ENCODE results near the gene GAREM1.
"Not testable (repeated sequence)": the region's sequence is repeated elsewhere in the genome, so short reads cannot be mapped to it uniquely, and the experiment has no call there.

GAREM1 gene

DNA sequence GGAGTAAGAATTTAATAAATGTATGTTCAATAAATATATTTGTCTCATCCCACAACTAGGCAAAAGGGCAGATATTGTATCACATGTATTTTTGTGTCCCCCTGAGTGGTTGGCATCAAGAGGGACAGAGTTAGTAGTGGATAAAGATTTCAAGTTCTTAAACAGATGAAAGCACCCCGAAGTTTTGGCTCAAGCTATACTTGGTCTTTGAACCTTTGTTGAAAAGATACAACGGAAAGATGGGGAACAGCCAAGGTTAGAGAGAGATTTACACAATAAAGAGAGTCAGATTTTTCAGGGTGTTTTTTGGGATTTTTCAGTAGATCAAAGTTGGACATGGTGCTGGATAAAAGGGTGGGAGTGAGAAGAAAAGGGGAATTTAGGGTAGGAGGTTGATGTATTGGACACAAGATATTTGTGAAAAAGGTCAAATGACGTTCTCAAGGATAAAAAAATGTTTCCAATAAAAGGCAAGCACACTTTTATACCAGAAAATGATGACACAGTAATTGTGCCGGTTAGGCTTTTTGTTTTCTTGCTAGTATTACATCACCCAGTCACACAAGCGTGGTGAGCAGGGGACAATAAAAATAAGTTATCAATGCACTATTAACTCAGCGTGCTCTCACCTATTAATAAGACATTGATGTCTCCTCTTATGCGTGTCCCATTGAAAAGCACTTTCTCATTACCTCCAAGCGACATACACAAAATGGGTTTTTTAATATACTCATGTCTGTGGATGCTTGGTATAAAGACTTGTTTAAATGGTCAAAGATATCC, 221.3 kb downstream of the GAREM1 start:
- no peak for DNase-seq

DNA sequence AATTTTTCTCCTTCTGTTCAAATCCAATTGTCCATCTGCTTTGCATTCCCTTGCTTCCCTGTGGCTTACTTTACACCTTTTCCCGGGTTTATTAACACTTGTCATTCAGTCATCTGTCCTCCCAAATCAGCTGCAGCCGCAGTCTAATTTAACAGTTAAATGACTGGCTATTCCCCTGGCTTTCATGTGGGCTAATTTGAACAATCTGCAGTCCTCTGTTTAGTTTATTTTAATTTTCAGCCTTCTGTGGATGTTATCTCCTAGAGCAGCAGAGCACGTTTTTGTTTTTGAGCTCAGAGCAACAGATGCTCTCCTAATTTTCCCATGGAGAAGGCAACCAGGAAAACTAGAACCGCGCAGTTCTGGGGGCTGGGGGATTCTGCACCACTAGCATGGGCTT, 225.8 kb downstream of the GAREM1 start:
- no peak for DNase-seq

- no peak for DNase-seq
These were observed 227.3 kb downstream of the GAREM1 start for GRCh38 chr18:32243358-32243757.

DNA sequence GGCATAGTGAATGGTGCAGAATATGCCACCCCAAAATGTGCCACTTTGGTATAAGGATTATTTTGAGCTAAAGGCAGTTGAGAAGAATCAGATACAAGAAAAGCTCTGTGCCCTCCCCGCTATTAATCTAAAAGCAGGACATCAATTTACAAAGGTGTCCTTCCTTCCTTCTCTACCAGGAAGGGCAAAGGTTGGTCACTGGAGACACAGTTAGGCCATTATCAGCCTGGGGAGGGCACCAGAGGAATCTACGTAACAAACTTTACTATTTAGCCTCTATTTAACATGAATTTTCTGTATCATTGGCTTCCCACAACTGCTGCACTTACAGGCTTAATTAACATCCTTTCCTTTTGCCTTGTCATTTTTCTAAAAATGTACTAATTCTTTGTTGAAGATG, 228.3 kb downstream of the GAREM1 start:
- DNase-seq = no peak

GRCh38 chr18:32238635-32239268, 231.9 kb downstream of the GAREM1 start:
- DNase-seq = no peak

DNA sequence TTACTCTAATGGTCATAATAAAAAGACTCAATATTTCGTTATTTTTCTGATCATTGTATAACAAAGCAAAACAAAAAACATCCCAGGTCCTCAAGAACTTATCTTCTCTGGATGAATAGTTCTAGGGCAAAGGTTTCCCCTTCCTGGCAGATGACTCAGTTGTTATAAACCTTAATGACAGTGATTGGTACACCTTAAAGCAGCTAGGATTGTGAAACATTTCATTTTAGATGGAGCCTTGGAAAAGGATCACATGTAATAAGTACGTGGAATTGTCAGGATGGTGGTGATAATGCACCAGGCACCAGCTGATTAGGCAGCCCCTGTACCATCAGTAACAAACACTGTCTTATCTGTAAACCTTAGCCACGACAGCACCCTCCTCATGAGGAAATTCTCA, 233.6 kb downstream of the GAREM1 start:
- DNase-seq = no peak

- not testable (repeated sequence) for DNase-seq
These were observed 237.3 kb downstream of the GAREM1 start for GRCh38 chr18:32233348-32233747.

DNA sequence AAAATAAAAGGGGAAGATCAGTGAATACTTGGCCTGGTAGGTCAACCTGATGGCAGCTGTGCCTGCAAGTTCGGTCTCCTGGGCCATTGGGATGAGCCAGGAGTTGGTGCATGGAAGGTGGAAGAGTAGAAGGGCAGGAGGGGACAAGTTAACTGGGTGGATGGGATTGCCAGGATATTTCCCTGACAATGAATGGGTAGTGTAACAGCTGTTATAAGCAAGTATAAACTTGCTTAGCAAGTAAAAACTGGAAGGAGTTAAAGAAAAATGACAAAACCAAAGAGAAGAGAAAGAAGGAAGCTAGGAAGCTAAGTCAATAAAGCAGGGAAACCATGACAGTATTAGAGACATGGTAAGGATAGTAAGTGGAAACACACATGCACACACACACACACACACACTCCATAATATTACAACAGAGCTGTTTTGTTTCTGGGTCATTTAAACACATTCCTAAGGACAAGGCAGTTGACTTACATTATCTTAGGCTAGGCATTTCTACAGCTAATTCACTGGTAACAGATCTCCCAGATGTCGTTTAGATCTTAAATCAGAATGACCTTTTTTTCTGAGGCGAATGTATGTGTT, 251.2 kb downstream of the GAREM1 start:
- DNase-seq = no peak

DNA sequence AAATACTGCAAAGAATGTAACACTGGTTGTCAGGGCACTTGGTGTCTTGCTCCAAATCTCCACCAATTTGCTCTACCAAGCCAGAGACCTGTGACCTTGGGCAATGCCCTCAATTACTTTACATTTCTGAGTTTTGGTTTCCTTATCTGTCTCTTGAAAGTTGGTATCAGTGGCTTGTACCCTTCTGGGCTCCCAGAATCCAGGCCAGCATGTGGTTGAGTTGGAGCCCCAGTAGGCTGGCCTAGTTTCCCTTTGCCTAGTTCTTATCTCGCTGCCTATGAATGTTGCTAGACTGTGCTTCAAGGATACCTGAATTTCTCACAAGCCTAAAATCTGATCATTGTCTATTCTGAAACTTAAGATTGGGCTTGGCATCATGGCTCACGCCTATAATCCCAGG, 254.3 kb downstream of the GAREM1 start:
- no peak for DNase-seq

- DNase-seq = no peak
These were observed 257.0 kb downstream of the GAREM1 start for GRCh38 chr18:32213693-32214092.
